ENCODE data around the gene PXMP2.
"Not testable (repeated sequence)": the region's sequence is repeated elsewhere in the genome, so short reads cannot be mapped to it uniquely, and the experiment has no call there.

The PXMP2 gene

GRCh38 chr12:132724506-132725241 lies 37.3 kb downstream of the PXMP2 start:
- no peak for DNase-seq

- no peak for DNase-seq
These were observed 39.0 kb downstream of the PXMP2 start for GRCh38 chr12:132726386-132726785.

- no peak for DNase-seq
These were observed 39.9 kb downstream of the PXMP2 start for GRCh38 chr12:132727091-132727794.

- no peak for DNase-seq
These were observed 41.1 kb downstream of the PXMP2 start for GRCh38 chr12:132728502-132728901.

GRCh38 chr12:132729541-132730320 lies 42.3 kb downstream of the PXMP2 start:
- no peak for DNase-seq

- DNase-seq, result no peak
These were observed 43.0 kb downstream of the PXMP2 start for GRCh38 chr12:132730353-132730752.

GRCh38 chr12:132731574-132731973 lies 44.2 kb downstream of the PXMP2 start:
- no peak for DNase-seq

GRCh38 chr12:132734206-132734605 lies 46.8 kb downstream of the PXMP2 start:
- no peak for DNase-seq

- no peak for DNase-seq
These were observed 48.1 kb downstream of the PXMP2 start for GRCh38 chr12:132735496-132735895.

- DNase-seq, result no peak
These were observed 49.0 kb downstream of the PXMP2 start for GRCh38 chr12:132736378-132736777.

- DNase-seq, result no peak
These were observed 49.5 kb downstream of the PXMP2 start for GRCh38 chr12:132736913-132737312.

- DNase-seq, result no peak
These were observed 52.4 kb downstream of the PXMP2 start for GRCh38 chr12:132739600-132740312.

- no peak for DNase-seq
These were observed 52.9 kb downstream of the PXMP2 start for GRCh38 chr12:132740313-132740646.

GRCh38 chr12:132740652-132741051 lies 53.3 kb downstream of the PXMP2 start:
- DNase-seq, result no peak

GRCh38 chr12:132741620-132742019 lies 54.2 kb downstream of the PXMP2 start:
- no peak for DNase-seq

- DNase-seq, result no peak
These were observed 56.4 kb downstream of the PXMP2 start for GRCh38 chr12:132743831-132744230.

GRCh38 chr12:132746613-132747012 lies 59.2 kb downstream of the PXMP2 start:
- no peak for DNase-seq

GRCh38 chr12:132747395-132747794 lies 60.0 kb downstream of the PXMP2 start:
- no peak for DNase-seq

GRCh38 chr12:132747896-132748295 lies 60.5 kb downstream of the PXMP2 start:
- DNase-seq, result no peak

- DNase-seq, result no peak
These were observed 60.9 kb downstream of the PXMP2 start for GRCh38 chr12:132748319-132748718.

GRCh38 chr12:132753670-132754069 lies 66.3 kb downstream of the PXMP2 start:
- DNase-seq, result not testable (repeated sequence)

- no peak for DNase-seq
These were observed 67.0 kb downstream of the PXMP2 start for GRCh38 chr12:132754160-132754932.
